Measurements from ENCODE around the gene PARS2.

The PARS2 gene

GRCh38 chr1:54721719-54722118 lies 42.6 kb downstream of the PARS2 start:
- no peak for DNase-seq

- no peak for DNase-seq
These were observed 47.9 kb downstream of the PARS2 start for GRCh38 chr1:54716299-54717047.

- peak; percentile 88 for DNase-seq
These were observed 48.6 kb downstream of the PARS2 start, which contains the start of gene TTC4 for GRCh38 chr1:54715493-54716298. Gene TTC4 (plus strand): TSS chr1:54715861. CDS start chr1:54715909, 48 bp downstream.

GRCh38 chr1:54714881-54715492 lies 49.3 kb downstream of the PARS2 start:
- no peak for DNase-seq

- no peak for DNase-seq
These were observed 52.8 kb downstream of the PARS2 start for GRCh38 chr1:54711536-54711935.

- DNase-seq, result no peak
These were observed 53.5 kb downstream of the PARS2 start for GRCh38 chr1:54710841-54711240.

GRCh38 chr1:54710434-54710833 lies 53.9 kb downstream of the PARS2 start:
- DNase-seq, result no peak

GRCh38 chr1:54709547-54710292 lies 54.6 kb downstream of the PARS2 start:
- DNase-seq, result no peak

- DNase-seq, result no peak
These were observed 55.9 kb downstream of the PARS2 start for GRCh38 chr1:54708385-54708784.

Data from right hindlimb (tissue), 1 donor.